ENCODE results near the gene IGSF9B. TPM values are rescaled to one million over a fixed set of nuclear protein-coding genes. Genes with fewer than 3 reads are reported as not detected.

Gene IGSF9B
- total RNA-seq, 1 donor from 2014 or later, result 10.1 TPM

GRCh38 chr11:133955945-133956421 is 785 bp downstream of the IGSF9B start:
- peak overlapping the region; percentile 54 to 81 for H3K4me3 ChIP-seq

DNA sequence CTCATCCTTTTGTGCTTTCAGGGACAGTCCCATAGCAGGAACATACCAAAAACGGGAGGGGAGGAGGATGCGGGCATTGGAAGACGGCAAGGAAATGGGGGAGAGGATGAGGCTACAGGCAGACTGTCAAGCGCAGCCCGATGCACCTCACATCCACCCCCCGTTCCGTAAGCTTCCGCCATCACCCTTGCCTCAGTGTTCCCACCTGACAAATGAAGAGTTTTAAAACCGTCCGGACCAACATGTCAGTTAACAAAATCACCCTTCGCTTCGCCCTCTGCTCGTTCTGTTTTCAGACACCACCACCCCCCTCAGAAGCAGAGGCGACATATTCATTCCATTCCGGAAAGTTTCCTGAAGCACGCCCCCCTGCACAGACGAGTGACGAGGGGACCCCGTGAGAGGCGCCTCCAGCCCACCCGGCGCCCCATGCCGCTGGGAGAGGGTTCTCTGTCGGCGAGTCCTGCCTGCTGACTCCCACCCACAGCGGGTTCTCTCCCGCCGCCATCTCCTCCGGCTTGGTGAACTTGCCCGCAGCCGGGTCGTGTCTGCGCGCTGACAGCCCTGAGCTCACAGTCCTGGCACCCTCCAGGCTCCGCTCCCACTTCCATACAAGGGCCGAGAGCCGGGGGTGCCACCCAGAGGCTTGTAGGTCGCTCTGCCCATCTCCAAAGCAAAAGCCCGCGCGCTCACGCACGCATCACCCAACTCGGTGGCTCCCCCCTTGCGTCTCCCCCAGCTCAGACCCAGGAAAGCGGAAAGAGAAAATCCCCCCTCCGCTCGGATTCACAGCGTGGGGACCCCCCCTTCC is 1.5 kb downstream of the IGSF9B start:
- intact Hi-C loops (cut with DNase I), result loop anchor here (10.0 kb wide), 1 partner anchor 170 kb away; no protein-coding TSS in a partner anchor
- H3K36me3 ChIP-seq, result no peaks in the 10 kb centered on the region
- TF ChIP-seq POLR2AphosphoS5 (IDR thresholded peaks at IDR 0.05; ENCODE audit: insufficient read depth in 1 of 2, low read depth in 1 of 2) (peak in 1 of 2 donors; percentile 85), POLR2A (IDR thresholded peaks at IDR 0.05) (no peak), CTCF (IDR thresholded peaks at IDR 0.05) (no peak)
- H3K9me3 ChIP-seq, result no peaks in the 10 kb centered on the region
- DNase-seq (ENCODE audit: extremely low spot score in 2 of 2), result no peak
- H3K4me1 ChIP-seq, result peaks cover 50% of the 10 kb centered on the region
- H3K27me3 ChIP-seq, result no peaks in the 10 kb centered on the region
- peak overlapping the region; percentile 59 for H3K27ac ChIP-seq
- peak overlapping the region; percentile 54 to 81 for H3K4me3 ChIP-seq

More at GRCh38 chr11:133955945-133956421, 785 bp downstream of the IGSF9B start:
- H3K9me3 ChIP-seq, result no peaks in the 10 kb centered on the region
- H3K36me3 ChIP-seq, result no peaks in the 10 kb centered on the region
- no peaks in the 10 kb centered on the region for H3K27me3 ChIP-seq
- peaks cover 43% of the 10 kb centered on the region for H3K4me1 ChIP-seq
- TF ChIP-seq POLR2AphosphoS5 (IDR thresholded peaks at IDR 0.05; ENCODE audit: insufficient read depth in 1 of 2, low read depth in 1 of 2), result no peak
- TF ChIP-seq CTCF (IDR thresholded peaks at IDR 0.05), result no peak
- TF ChIP-seq POLR2A (IDR thresholded peaks at IDR 0.05), result no peak
- peak overlapping the region; percentile 59 for H3K27ac ChIP-seq
- no peak for DNase-seq (ENCODE audit: extremely low spot score in 2 of 2)
- intact Hi-C loops (cut with DNase I), result loop anchor here (10.0 kb wide), 1 partner anchor 169 kb away; no protein-coding TSS in a partner anchor

DNA sequence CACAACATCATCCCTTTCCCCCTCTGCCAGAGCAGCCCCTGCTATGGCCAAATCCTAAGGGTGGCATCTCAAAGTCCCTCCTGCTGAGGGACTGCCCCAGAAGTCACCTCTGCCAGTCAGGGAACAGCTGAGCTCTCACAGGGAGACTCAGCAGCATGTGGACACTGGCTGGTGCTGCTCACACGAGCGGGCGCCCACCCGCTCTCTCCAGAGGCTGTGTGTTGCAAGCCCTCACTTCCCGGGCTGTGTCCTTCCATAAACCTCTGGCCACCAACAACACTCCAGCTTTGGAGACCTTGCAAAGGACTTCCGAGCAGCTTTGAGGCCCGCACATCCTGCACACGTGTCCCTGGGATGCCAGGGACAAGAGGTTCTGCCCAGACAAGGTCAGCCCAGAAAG is 2.8 kb downstream of the IGSF9B start:
- intact Hi-C loops (cut with DNase I), result loop anchor here (10.0 kb wide), 1 partner anchor 171 kb away; no protein-coding TSS in a partner anchor
- Histone ChIP-seq H3K4me3 (no peak overlapping the region), H3K9me3 (no peaks in the 10 kb centered on the region), H3K36me3 (no peaks in the 10 kb centered on the region), H3K4me1 (peaks cover 57% of the 10 kb centered on the region), H3K27me3 (no peaks in the 10 kb centered on the region), H3K27ac (no peak overlapping the region)
- DNase-seq (ENCODE audit: extremely low spot score in 2 of 2), result no peak
- TF ChIP-seq POLR2AphosphoS5 (IDR thresholded peaks at IDR 0.05; ENCODE audit: insufficient read depth in 1 of 2, low read depth in 1 of 2) (no peak), POLR2A (IDR thresholded peaks at IDR 0.05) (no peak), CTCF (IDR thresholded peaks at IDR 0.05) (no peak)

DNA sequence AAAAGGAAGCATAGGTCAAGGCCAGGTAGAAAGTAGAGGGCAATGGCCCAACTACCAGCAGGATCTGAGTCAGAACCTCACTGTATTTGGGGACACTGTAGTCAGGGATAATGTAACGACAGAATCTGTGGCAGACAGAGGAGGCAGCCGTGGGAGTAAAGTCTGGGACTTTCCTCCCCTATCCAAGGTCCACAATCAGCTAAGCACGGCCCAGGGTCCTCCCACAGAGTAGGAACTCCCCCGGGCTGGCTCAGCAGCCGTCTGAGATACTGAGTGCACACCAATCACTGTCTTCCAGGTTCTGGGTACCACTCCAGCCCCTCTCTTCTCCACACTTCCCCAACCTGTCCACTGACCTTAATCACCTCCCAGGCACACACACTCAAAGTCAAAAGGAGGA is 3.2 kb downstream of the IGSF9B start:
- no peaks in the 10 kb centered on the region for H3K36me3 ChIP-seq
- H3K4me1 ChIP-seq, result peaks cover 61% of the 10 kb centered on the region
- H3K9me3 ChIP-seq, result no peaks in the 10 kb centered on the region
- H3K27me3 ChIP-seq, result no peaks in the 10 kb centered on the region
- H3K4me3 ChIP-seq, result no peak overlapping the region
- no peak for DNase-seq (ENCODE audit: extremely low spot score in 2 of 2)
- H3K27ac ChIP-seq, result peak overlapping the region; percentile 27
- intact Hi-C loops (cut with DNase I), result loop anchor here (10.0 kb wide), 1 partner anchor 171 kb away; no protein-coding TSS in a partner anchor
- TF ChIP-seq POLR2AphosphoS5 (IDR thresholded peaks at IDR 0.05; ENCODE audit: insufficient read depth in 1 of 2, low read depth in 1 of 2) (no peak), POLR2A (IDR thresholded peaks at IDR 0.05) (no peak), CTCF (IDR thresholded peaks at IDR 0.05) (no peak)

Measured in vagina (tissue), 2 donors.